Measurements from ENCODE around the gene RELT. TPM values are rescaled to one million over a fixed set of nuclear protein-coding genes. Genes with fewer than 3 reads are reported as not detected.

RELT gene
- total RNA-seq, 2 experiments from 2014 or later: 31.2 to 39.6 TPM

DNA sequence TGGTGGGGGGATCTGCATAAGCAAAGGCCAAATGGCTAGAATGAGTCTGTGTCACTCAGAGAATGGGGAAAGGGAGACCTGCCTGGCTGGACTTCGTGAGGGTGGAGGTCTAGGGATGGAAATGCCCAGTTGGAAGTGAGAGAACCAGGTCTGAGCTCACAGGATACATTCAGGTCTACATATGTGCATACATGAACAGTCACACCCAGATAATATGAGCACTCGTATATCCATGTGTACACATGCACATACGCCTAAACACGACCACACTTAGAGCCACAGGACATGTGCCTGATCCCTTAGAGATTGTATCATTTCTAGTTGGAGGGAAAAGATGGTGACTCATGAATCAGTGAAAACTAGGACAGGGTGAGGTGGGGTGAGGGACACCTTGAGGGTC lies 21.1 kb upstream of the RELT start:
- ATAC-seq: no peak
- H3K36me3 Mint-ChIP-seq: no peaks in the 10 kb centered on the region
- no peaks in the 10 kb centered on the region for H3K27me3 Mint-ChIP-seq
- no peak for DNase-seq
- H3K4me3 Mint-ChIP-seq: no peak overlapping the region
- H3K9me3 Mint-ChIP-seq (ENCODE audit: low read depth): no peaks in the 10 kb centered on the region
- peaks cover 17% of the 10 kb centered on the region for H3K4me1 Mint-ChIP-seq
- no peak overlapping the region for H3K27ac Mint-ChIP-seq
- CTCF ChIA-PET: interaction anchor here (2.5 to 10.0 kb wide), 2 partner anchors 19 to 38 kb away, joined by 10 to 130 read pairs; no protein-coding TSS in a partner anchor

- H3K36me3 Mint-ChIP-seq: no peaks in the 10 kb centered on the region
- ATAC-seq (no peak), DNase-seq (no peak)
- H3K4me1 Mint-ChIP-seq: peaks cover 8% of the 10 kb centered on the region
- H3K4me3 Mint-ChIP-seq: no peak overlapping the region
- no peaks in the 10 kb centered on the region for H3K27me3 Mint-ChIP-seq
- no peak overlapping the region for H3K27ac Mint-ChIP-seq
- CTCF ChIA-PET: interaction anchor here (0.8 to 10.0 kb wide), 7 partner anchors 20 to 303 kb away, joined by 3 to 130 read pairs (median 5); no protein-coding TSS in a partner anchor
- H3K9me3 Mint-ChIP-seq (ENCODE audit: low read depth): no peaks in the 10 kb centered on the region
These were observed 19.0 kb upstream of the RELT start for GRCh38 chr11:73356979-73357860.

DNA sequence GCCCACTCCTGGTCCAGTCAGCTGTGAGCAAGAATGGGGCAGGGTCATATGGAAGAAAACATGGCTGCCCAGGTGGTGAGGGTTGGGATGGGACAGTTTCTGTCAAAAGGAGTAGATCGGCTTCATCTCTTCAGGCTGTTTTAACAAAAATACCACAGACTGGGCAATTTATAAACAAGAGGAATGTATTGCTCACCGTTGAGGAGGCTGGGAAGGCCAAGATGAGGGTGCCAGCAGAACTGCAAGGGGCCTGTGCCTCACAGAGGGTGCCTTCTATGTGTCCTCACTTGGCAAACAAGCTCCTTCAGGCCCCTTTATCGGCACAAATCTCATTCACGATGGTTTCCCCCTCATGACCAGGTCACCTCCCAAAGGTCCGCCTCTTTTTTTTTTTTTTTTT lies 18.1 kb upstream of the RELT start:
- DNase-seq (no peak), ATAC-seq (no peak)
- Mint-ChIP-seq H3K27ac (no peak overlapping the region), H3K36me3 (no peaks in the 10 kb centered on the region), H3K4me3 (no peak overlapping the region), H3K9me3 (ENCODE audit: low read depth) (no peaks in the 10 kb centered on the region), H3K4me1 (peaks cover 7% of the 10 kb centered on the region), H3K27me3 (no peaks in the 10 kb centered on the region)
- CTCF ChIA-PET: interaction anchor here (0.8 to 2.5 kb wide), 6 partner anchors 21 to 302 kb away, joined by 3 to 7 read pairs (median 5); no protein-coding TSS in a partner anchor

- Mint-ChIP-seq H3K27me3 (no peaks in the 10 kb centered on the region), H3K4me1 (no peaks in the 10 kb centered on the region), H3K4me3 (no peak overlapping the region), H3K36me3 (no peaks in the 10 kb centered on the region), H3K9me3 (ENCODE audit: low read depth) (no peaks in the 10 kb centered on the region), H3K27ac (no peak overlapping the region)
- ATAC-seq (no peak), DNase-seq (no peak)
- CTCF ChIA-PET: interaction anchor here (1.0 to 2.5 kb wide), 7 partner anchors 9 to 34 kb away, joined by 4 to 27 read pairs (median 6); no protein-coding TSS in a partner anchor
These were observed 16.9 kb upstream of the RELT start for GRCh38 chr11:73359341-73359740.

- no peak overlapping the region for H3K4me3 Mint-ChIP-seq
- H3K27ac Mint-ChIP-seq: no peak overlapping the region
- peak; percentile 38 for ATAC-seq
- DNase-seq: peak; percentile 54
- no peaks in the 10 kb centered on the region for H3K36me3 Mint-ChIP-seq
- H3K27me3 Mint-ChIP-seq: no peaks in the 10 kb centered on the region
- peaks cover 1% of the 10 kb centered on the region for H3K4me1 Mint-ChIP-seq
- CTCF ChIA-PET: interaction anchor here (0.9 to 2.5 kb wide), 11 partner anchors 9 to 301 kb away, joined by 3 to 27 read pairs (median 5); partner anchors contain the start of gene ARHGEF17
- H3K9me3 Mint-ChIP-seq (ENCODE audit: low read depth): no peaks in the 10 kb centered on the region
These were observed 16.1 kb upstream of the RELT start for GRCh38 chr11:73359930-73360742.

- no peak overlapping the region for H3K27ac Mint-ChIP-seq
- H3K9me3 Mint-ChIP-seq (ENCODE audit: low read depth): no peaks in the 10 kb centered on the region
- ATAC-seq: no peak
- CTCF ChIA-PET: interaction anchor here (0.7 to 2.5 kb wide), 12 partner anchors 9 to 300 kb away, joined by 3 to 27 read pairs (median 4); partner anchors contain the start of gene ARHGEF17
- H3K36me3 Mint-ChIP-seq: no peaks in the 10 kb centered on the region
- H3K4me3 Mint-ChIP-seq: no peak overlapping the region
- H3K27me3 Mint-ChIP-seq: no peaks in the 10 kb centered on the region
- no peak for DNase-seq
- H3K4me1 Mint-ChIP-seq: peaks cover 5% of the 10 kb centered on the region
These were observed 15.3 kb upstream of the RELT start for GRCh38 chr11:73360743-73361369.

DNA sequence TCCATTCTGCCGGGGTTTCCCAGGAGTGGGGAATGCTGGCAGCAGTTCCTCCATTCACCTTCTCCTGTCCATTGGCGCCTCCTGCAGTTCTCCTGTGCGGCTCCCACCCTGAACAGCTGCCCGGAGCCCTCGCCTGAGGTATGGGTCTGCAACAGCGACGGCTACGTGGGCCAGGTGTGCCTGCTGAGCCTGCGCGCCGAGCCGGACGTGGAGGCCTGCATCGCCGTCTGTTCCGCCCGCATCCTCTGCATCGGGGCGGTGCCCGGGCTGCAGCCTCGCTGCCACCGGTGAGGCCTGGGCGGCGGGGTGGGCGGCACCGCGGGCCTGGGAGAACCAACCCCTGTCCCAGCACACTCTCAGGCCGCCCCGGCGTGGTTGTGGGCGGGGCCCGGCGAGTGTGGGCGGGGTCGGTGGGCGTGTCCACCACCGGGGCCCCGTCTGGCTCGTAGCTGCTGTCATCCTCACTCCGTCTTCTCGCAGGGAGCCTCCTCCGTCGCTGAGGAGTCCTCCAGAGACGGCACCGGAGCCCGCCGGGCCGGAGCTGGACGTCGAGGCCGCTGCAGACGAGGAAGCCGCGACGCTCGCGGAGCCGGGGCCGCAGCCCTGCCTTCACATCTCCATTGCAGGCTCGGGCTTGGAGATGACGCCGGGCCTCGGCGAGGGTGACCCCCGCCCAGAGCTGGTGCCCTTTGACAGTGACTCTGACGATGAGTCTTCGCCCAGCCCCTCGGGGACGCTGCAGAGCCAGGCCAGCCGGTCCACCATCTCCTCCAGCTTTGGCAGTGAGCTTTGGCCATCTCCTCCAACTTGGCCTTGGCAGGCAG lies 14.0 kb upstream of the RELT start:
- H3K27ac Mint-ChIP-seq: no peak overlapping the region
- CTCF ChIA-PET: interaction anchor here (1.0 to 2.2 kb wide), 4 partner anchors 8 to 299 kb away, joined by 4 to 16 read pairs (median 5); no protein-coding TSS in a partner anchor
- ATAC-seq (no peak), DNase-seq (no peak)
- no peaks in the 10 kb centered on the region for H3K9me3 Mint-ChIP-seq (ENCODE audit: low read depth)
- H3K4me3 Mint-ChIP-seq: no peak overlapping the region
- no peaks in the 10 kb centered on the region for H3K27me3 Mint-ChIP-seq
- H3K4me1 Mint-ChIP-seq: peaks cover 16% of the 10 kb centered on the region
- H3K36me3 Mint-ChIP-seq: no peaks in the 10 kb centered on the region

DNA sequence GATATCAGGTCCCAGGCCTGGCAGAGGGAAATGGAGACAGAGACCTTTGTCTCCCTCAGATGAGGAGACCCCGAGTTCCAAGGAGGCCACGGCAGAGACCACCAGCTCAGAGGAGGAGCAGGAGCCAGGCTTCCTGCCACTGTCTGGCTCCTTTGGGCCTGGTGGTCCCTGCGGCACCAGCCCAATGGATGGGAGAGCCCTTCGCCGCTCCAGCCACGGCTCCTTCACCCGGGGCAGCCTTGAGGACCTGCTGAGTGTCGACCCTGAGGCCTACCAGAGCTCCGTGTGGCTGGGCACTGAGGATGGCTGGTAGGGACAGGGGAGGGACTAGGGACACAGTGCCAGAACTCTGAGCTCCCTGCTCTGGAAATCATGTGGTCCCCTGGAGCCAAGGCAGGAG lies 13.1 kb upstream of the RELT start:
- Mint-ChIP-seq H3K27ac (no peak overlapping the region), H3K27me3 (no peaks in the 10 kb centered on the region), H3K4me3 (no peak overlapping the region), H3K9me3 (ENCODE audit: low read depth) (no peaks in the 10 kb centered on the region), H3K36me3 (no peaks in the 10 kb centered on the region), H3K4me1 (peaks cover 24% of the 10 kb centered on the region)
- ATAC-seq: no peak
- CTCF ChIA-PET: interaction anchor here (0.8 to 2.2 kb wide), 7 partner anchors 9 to 298 kb away, joined by 3 to 16 read pairs (median 5); no protein-coding TSS in a partner anchor
- DNase-seq: no peak

GRCh38 chr11:73365352-73366264 lies 10.6 kb upstream of the RELT start:
- peak; percentile 8 for ATAC-seq
- Mint-ChIP-seq H3K27me3 (no peaks in the 10 kb centered on the region), H3K4me3 (peak overlapping the region; percentile 37), H3K4me1 (peaks cover 25% of the 10 kb centered on the region), H3K9me3 (ENCODE audit: low read depth) (no peaks in the 10 kb centered on the region), H3K27ac (peak overlapping the region; percentile 83), H3K36me3 (no peaks in the 10 kb centered on the region)
- CTCF ChIA-PET: interaction anchor here (1.0 to 3.8 kb wide), 11 partner anchors 10 to 296 kb away, joined by 3 to 22 read pairs (median 4); partner anchors contain the start of genes ARHGEF17 and RELT
- no peak for DNase-seq

DNA sequence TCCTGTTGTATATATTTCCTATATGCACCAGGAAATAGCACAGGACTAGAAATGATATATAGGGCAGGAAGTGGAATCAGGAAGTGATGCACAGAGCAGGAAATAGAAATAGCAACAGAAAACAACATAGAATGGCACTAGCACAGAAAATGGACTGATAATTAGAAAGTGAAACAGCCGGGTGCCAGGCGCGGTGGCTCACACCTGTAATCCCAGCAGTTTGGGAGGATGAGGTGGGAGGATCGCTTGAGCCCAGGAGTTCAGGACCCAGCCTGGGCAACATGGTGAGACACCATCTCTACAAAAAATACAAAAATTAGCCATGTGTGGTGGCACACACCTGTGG lies 10.0 kb upstream of the RELT start:
- Mint-ChIP-seq H3K9me3 (ENCODE audit: low read depth) (no peaks in the 10 kb centered on the region), H3K27me3 (no peaks in the 10 kb centered on the region), H3K4me1 (peaks cover 25% of the 10 kb centered on the region), H3K36me3 (no peaks in the 10 kb centered on the region), H3K27ac (peak overlapping the region; percentile 83), H3K4me3 (peak overlapping the region; percentile 37)
- ATAC-seq: peak; percentile 88
- DNase-seq: peak; percentile 60
- CTCF ChIA-PET: interaction anchor here (1.0 to 3.8 kb wide), 9 partner anchors 9 to 58 kb away, joined by 3 to 22 read pairs (median 4); partner anchors contain the start of genes ARHGEF17 and RELT

GRCh38 chr11:73366953-73367352 lies 9.2 kb upstream of the RELT start:
- H3K27ac Mint-ChIP-seq: peak overlapping the region; percentile 83
- CTCF ChIA-PET: interaction anchor here (1.0 to 3.8 kb wide), 5 partner anchors 9 to 27 kb away, joined by 4 to 22 read pairs (median 4); partner anchors contain the start of gene RELT
- no peaks in the 10 kb centered on the region for H3K9me3 Mint-ChIP-seq (ENCODE audit: low read depth)
- H3K4me3 Mint-ChIP-seq: no peak overlapping the region
- ATAC-seq (no peak), DNase-seq (no peak)
- no peaks in the 10 kb centered on the region for H3K36me3 Mint-ChIP-seq
- peaks cover 27% of the 10 kb centered on the region for H3K4me1 Mint-ChIP-seq
- no peaks in the 10 kb centered on the region for H3K27me3 Mint-ChIP-seq
